SW480 (cell line): ENCODE results near the gene ANXA5.

Experiments used
- DNase-seq: peaks from one replicate; pipeline ENCODE4 v3.0.0-alpha.2; 2016; ENCODE audit warnings: low spot score

Gene ANXA5

DNA sequence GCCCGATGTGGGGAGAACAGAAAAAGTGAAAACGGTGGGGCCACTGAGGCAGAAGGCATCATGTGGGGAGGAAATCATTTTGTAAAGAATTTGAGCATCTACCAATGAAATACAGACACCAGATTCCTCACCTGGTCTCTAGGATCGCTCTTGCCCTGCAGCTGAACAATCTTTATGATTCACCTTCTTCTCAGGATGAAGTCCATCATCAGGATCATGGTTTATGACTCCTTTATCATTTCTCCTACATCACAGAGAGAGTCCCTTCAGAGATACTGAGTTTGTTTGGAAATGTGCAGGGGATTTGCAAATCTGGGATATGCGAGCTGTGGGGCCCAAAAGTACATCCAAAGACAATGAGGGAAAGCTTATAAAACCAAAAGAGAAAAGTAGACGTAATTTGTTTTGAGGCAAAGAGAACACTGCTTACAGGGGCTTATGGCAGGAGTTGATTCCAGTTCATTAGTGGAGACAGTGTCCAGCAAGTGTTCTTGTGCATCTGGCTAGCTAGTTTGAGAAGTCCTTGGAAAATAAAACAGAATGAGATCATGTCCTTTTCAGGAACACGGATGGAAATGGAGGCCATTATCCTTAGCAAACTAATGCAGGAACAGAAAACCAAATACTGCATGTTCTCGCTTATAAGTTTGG, 15.3 kb upstream of the ANXA5 start:
- DNase-seq = no peak

- DNase-seq = peak; percentile 87
Measured at GRCh38 chr4:121711263-121712000, 14.7 kb upstream of the ANXA5 start.

DNA sequence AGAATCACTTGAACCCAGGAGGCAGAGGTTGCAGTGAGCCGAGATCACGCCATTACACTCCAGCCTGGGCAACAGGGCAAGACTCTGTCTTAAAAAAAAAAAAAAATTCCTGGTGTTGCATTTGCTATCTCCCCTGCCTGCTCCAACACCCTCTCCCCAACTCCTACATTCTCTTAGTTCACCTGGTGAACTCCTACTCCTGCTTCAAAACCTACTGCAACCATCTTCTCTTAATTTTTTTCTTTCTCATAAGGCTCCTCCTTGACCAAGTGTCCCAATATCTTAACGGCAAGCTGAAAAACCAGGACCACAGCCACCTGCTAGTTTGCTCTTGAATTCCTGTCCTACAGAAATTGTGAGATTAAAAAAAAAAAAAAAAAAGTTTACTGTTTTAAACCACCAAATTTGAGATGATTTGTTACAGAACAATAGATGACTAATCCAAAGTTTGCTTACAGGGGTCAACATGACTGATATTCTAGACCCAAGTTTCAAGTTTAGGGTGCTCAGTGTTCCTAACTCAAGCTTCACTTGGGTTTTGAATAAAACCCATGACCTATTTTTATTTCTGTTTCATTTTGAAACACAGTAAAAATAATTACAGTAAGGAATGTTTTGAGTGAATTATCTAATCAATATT, 13.1 kb upstream of the ANXA5 start:
- DNase-seq = no peak

GRCh38 chr4:121707344-121707743, 10.6 kb upstream of the ANXA5 start:
- DNase-seq = no peak

GRCh38 chr4:121706595-121707021, 9.8 kb upstream of the ANXA5 start:
- peak; percentile 89 for DNase-seq

DNA sequence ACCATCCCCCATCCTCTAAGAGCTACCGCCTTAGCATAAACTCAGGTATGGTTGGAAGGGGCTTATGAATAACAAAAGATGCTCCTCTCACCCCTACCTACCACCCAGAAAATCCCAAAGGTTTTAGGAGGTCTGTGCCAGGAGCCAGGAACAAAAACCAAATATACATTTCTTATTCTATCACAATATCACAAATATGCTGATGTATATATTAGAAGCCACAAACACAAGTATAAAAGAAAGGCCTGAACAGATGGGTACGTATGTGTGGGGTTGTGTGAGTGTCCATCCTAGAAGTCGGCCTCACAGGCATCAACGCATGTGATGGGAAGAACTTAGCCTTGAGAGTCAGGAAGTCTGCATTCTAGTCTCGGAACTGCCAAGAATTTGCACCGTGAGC, 8.7 kb upstream of the ANXA5 start:
- DNase-seq = no peak

DNA sequence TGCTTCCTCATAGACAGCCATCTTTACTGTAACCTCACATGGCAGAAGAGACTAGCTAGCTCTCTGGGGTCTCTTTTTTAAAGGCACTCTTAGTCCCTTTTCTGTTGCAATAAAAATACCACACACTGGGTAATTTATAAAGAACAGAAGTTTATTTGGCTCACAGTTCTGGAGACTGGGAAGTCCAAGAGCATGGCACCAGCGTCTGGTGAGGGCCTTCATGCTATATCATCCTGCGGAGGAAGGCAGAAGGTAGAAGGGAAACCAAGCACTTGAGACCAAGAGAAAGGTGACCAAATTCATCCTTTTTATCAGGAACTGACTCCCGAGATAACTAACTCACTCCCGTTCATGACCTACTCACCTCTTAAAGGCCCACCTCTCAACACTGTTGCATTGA, 5.4 kb upstream of the ANXA5 start:
- DNase-seq = no peak

DNA sequence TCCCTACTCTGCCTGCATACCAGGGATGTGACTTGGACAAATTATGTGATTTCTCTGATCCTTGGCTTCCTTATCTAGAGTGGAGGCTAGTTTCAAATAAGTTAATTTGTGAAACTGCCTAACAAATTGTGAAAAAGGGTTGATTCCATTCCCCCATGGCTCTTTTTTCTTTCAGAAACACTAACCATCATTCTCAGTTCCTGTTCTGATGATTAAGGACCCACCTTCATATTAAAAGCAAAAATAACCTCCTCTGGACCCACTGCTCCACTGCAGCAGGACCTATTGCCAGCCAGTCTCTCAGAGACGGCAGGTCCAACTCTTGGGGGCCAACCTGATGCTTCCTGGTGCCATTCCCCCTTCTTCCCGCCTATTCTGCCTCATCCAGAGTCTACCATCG, 4.5 kb upstream of the ANXA5 start:
- no peak for DNase-seq

DNA sequence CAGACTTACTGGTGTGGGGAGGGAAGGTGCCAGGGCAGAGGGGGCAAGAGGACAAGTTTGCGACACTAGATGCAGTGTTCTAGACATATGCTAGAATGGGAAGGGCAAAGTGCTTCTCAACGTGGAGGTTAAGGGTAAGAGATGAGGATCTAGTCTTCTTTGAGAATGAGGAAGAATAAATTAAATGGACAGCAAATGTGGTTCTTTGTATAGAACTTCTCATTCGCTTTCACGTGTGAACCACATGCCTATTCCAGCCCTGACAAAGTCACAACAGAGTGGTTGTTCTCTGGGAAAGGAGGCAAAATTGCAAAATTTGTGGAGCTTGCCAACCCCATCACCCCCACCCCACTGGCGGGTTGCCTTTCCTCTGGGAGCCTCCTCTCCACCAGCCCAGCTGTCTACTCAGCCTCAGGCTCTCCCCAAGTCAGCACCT, 1.5 kb upstream of the ANXA5 start:
- no peak for DNase-seq

GRCh38 chr4:121697564-121697963, 784 bp upstream of the ANXA5 start:
- no peak for DNase-seq

DNA sequence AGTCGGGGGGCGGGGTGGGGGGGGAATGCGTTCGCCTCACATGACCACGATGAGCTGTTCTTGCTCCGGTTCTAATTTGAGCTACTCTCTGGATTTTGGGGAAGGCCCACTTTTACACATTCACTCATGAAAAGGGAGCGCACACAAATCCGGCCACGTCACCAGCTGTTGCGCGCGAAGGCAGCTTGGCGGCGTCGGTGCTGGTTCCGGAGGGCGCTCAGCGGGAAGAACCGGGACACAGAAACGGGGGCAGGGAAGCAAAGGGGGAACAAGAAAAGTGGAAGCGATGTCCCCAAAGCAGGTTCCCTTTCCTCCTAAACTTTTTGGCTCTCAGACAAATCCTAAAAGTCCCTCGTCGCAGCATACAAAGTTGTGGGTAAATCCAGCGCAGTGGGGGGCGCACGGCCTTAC, 605 bp downstream of the ANXA5 start:
- peak; percentile 32 for DNase-seq

DNA sequence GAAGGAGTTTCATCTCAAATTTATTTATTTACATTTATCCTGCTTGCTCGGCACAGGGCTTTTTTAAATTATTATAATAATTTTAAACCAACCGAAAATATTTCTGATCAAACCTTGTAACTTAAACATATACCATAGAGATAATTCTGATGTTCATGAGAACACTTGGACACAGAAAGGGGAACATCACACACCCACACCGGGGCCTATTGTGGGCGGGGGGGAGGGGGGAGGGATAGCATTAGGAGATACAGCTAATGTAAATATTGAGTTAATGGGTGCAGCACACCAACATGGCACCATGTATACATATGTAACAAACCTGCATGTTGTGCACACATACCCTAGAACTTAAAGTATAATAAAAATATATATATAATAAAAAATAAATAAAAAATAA, 2.9 kb downstream of the ANXA5 start:
- DNase-seq = no peak

- DNase-seq = no peak
Measured at GRCh38 chr4:121693450-121693849, 3.3 kb downstream of the ANXA5 start.

DNA sequence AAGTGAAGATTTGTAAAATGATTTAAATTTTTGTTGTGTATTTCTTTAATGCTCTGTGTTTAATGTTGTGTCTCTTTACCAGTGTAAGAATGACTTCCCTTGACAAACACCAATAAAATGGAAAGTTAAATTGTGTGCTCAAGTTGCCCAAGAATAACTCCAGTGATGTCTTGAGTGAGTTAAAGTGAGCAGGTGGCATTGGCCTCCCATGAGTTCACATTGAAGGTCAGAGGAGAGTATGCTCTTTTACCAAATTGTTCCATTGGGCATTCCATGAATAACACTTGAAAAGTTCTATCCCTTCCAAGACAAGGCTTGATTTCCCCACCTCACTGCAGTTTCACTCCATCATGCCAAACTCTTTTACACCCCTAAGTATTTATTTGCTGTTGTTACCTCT, 4.5 kb downstream of the ANXA5 start:
- no peak for DNase-seq

DNA sequence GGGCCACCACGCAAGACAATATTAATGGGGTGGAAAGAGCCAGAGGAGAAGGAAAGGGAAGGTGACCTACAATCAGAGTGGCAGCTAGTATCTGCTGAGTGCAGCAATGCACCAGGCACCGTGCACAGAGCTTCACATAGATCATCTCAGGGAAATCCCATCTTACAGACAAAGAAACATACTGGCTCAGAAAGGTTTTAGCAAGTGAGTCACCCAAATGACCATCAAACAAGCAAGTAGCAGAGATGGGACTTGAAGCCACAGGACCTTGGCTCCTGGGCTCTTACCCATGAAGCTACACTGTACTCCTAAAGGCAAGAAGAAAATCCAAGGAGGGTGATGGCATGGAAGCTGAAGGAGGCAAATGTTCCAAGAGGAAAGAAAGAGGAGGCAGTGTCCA, 6.8 kb downstream of the ANXA5 start:
- no peak for DNase-seq

DNA sequence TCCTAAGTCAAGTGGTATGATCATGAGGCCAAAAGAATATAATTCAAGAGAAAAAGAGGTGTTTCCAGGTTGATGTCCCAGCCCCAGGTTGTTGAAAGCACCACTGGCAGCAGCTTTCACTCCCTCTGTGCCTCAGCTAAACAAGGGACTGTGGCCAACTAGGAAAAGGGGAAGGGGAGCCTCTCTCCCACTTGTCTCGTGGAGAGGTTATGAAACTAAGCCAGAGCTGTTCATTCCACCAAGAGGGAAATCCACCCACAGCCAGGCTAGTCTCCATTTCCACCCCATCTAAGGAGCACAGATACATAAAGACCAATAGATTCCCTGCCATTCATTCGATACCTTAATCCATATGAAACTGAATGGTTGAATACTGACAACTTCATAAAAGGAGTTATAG, 8.1 kb downstream of the ANXA5 start:
- no peak for DNase-seq

DNA sequence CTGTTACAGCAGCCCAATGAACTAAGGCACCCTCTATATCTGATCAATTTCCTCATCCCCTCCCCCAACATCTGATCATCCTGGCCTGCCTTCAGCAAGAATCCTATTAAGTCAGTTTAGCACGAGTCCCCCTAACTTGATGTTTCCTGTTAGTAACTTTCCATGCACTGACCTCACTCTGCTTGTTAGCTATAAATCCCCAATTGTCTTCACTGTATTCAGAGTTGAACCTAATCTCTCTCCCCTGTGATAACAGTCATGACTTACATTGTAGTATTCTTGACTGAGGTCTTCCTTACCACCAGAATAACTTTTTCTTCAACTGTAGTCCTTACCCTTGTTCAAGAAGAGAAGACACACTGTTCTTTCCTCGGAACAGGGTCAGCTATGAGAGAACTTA, 8.5 kb downstream of the ANXA5 start:
- DNase-seq = no peak

GRCh38 chr4:121686255-121686654, 10.5 kb downstream of the ANXA5 start:
- DNase-seq = no peak

GRCh38 chr4:121685257-121685656, 11.5 kb downstream of the ANXA5 start:
- no peak for DNase-seq

- no peak for DNase-seq
Measured at GRCh38 chr4:121684561-121684960, 12.2 kb downstream of the ANXA5 start.

DNA sequence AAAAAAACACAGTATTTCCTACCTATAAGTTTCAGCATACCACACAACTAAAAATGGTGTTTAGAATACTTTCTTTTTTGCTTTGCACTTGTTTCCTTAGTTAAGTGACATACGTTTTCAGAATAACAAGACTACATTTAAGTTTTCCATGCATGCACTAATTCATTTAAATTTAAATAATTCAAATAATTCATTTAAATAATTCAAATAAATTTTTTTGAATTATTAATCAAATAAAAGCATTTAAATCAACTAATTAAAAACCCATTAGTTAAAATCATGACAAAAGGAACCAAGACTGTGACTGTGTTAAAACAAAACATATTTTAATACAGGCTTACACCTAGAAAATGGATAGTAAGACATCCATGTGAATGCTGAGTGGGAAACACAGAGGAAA, 12.8 kb downstream of the ANXA5 start:
- DNase-seq = no peak

DNA sequence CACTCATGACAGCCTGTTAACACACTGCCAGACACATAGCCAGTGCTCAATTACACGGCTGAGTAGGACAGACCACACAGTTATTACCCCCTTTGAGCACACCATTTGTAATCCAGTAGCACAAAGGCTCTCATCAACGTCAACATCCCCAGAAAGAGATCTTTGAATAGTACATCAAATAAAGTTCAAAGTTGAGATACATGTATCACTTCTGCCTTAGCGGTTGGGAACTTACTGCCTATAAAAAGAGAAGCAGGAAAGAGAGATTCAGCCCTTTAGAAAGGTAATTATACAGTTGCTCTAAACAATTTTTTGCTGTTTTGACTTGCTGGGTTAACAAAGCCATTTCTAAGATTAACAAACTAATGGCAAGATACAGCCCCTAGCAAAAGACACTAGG, 16.2 kb downstream of the ANXA5 start:
- no peak for DNase-seq

DNA sequence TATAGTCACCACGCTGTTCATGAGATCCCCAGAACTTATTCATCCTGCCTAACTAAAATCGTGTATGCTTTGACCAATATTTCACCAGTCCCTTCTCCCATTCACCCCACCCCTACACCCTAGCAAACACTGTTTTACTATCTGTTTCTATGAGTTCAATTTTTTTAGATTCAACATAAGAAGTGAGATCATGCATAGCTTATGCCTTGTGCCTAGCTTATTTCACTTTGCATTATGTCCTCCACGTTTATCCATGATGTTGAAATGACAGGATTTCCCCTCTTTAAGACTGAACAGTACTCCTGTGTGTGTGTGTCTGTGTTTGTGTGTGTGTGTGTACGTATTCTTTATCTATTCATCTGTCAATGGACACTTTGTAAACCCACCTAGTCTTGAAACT, 16.8 kb downstream of the ANXA5 start:
- DNase-seq = no peak
